Measurements from ENCODE around the gene SRSF1. TPM values are rescaled to one million over a fixed set of nuclear protein-coding genes. Genes with fewer than 3 reads are reported as not detected.

SRSF1 gene
- total RNA-seq, 1 experiment from 2014 or later = 325 TPM

DNA sequence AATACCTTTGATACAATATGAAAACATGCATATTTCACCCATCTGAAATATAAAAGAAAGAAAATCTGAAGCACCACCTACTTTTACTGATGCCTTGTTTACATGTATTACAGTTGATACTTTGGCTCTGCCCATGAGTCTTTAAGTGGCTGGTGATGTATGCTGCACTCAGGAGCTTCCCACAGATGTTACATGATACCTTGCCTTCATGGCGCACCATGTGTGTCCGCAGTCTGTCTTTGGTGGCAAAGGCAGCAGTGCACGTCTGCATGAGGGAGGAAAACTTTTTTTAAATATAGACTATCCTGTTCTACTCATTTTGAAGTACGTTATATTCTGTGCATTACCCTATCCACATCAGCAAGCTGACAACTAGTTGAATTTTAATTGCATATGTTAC is 26.5 kb downstream of the SRSF1 start:
- ChIA-PET POLR2A (interaction anchor here (0.7 kb wide), 1 partner anchor 121 kb away, joined by 4 read pairs; no protein-coding TSS in a partner anchor), CTCF (no interaction called here)
- peaks cover 23% of the 10 kb centered on the region for H3K4me1 ChIP-seq
- TF ChIP-seq, protein P1, sequence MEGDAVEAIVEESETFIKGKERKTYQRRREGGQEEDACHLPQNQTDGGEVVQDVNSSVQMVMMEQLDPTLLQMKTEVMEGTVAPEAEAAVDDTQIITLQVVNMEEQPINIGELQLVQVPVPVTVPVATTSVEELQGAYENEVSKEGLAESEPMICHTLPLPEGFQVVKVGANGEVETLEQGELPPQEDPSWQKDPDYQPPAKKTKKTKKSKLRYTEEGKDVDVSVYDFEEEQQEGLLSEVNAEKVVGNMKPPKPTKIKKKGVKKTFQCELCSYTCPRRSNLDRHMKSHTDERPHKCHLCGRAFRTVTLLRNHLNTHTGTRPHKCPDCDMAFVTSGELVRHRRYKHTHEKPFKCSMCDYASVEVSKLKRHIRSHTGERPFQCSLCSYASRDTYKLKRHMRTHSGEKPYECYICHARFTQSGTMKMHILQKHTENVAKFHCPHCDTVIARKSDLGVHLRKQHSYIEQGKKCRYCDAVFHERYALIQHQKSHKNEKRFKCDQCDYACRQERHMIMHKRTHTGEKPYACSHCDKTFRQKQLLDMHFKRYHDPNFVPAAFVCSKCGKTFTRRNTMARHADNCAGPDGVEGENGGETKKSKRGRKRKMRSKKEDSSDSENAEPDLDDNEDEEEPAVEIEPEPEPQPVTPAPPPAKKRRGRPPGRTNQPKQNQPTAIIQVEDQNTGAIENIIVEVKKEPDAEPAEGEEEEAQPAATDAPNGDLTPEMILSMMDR (IDR thresholded peaks at IDR 0.05; ENCODE audit: insufficient read depth in 1 of 2, low read depth in 1 of 2, low read length in 1 of 2, severe bottlenecking in 1 of 2, unreplicated experiment in 1 of 2) = no peak
- BruUV-seq (replicated peaks) = no TSS peak
- intact Hi-C loops (cut with micrococcal nuclease; ENCODE audit: unreplicated experiment) = no loop called here
- H3K27me3 Mint-ChIP-seq (ENCODE audit: insufficient read depth, unreplicated experiment) = no peaks in the 10 kb centered on the region
- no peaks in the 10 kb centered on the region for H3K27me3 ChIP-seq (replicated peaks; ENCODE audit: control insufficient read depth, insufficient read depth, low read length)
- no peak overlapping the region for H3K4me3 Mint-ChIP-seq (ENCODE audit: unreplicated experiment)
- H3K4me1 Mint-ChIP-seq (ENCODE audit: low read depth, unreplicated experiment) = peaks cover 30% of the 10 kb centered on the region
- no peak overlapping the region for H3K4me3 ChIP-seq (ENCODE audit: low read depth, low read length)
- no peak for DNase-seq
- H3K36me3 Mint-ChIP-seq (ENCODE audit: insufficient read depth, unreplicated experiment) = peaks cover 87% of the 10 kb centered on the region
- no peaks in the 10 kb centered on the region for H3K9me3 ChIP-seq
- H3K36me3 ChIP-seq (ENCODE audit: control insufficient read depth, insufficient read depth, low read length) = no peaks in the 10 kb centered on the region; the same call in 1 of the 2 replicates
- no peak overlapping the region for H3K27ac Mint-ChIP-seq (ENCODE audit: unreplicated experiment)
- H3K9me3 Mint-ChIP-seq (ENCODE audit: unreplicated experiment) = no peaks in the 10 kb centered on the region

DNA sequence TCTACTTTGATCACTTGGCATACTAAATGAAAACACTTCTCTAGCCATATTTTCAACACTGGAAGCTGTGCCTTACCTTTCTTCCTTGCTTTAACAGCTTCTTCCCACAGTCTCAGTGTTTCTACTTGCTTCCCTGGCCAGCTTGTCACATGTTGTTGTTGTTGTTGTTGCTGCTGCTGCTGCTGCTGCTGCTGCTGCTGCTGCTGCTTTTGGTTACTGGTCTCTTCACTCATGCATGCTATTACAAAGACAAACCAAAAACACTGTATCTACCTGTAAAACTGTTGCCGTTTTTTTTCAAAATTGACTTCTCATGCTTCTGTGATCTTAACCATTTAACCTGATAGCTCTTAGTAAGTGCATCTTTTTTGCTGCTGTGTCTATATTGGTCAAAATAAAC is 28.0 kb downstream of the SRSF1 start:
- CTCF ChIA-PET = interaction anchor here (0.5 kb wide), 1 partner anchor 30 kb away, joined by 3 read pairs; no protein-coding TSS in a partner anchor
- intact Hi-C loops (cut with micrococcal nuclease; ENCODE audit: unreplicated experiment) = no loop called here
- POLR2A ChIA-PET = no interaction called here
- no peaks in the 10 kb centered on the region for H3K27me3 Mint-ChIP-seq (ENCODE audit: insufficient read depth, unreplicated experiment)
- Histone ChIP-seq H3K9me3 (no peaks in the 10 kb centered on the region), H3K4me1 (peaks cover 17% of the 10 kb centered on the region), H3K27me3 (replicated peaks; ENCODE audit: control insufficient read depth, insufficient read depth, low read length) (no peaks in the 10 kb centered on the region), H3K36me3 (ENCODE audit: control insufficient read depth, insufficient read depth, low read length) (peaks cover 2% of the 10 kb centered on the region), H3K4me3 (ENCODE audit: low read depth, low read length) (no peak overlapping the region)
- no peak overlapping the region for H3K4me3 Mint-ChIP-seq (ENCODE audit: unreplicated experiment)
- H3K36me3 Mint-ChIP-seq (ENCODE audit: insufficient read depth, unreplicated experiment) = peaks cover 88% of the 10 kb centered on the region
- peaks cover 31% of the 10 kb centered on the region for H3K4me1 Mint-ChIP-seq (ENCODE audit: low read depth, unreplicated experiment)
- DNase-seq = no peak
- TF ChIP-seq, protein P1 (IDR thresholded peaks at IDR 0.05; ENCODE audit: insufficient read depth in 1 of 2, low read depth in 1 of 2, low read length in 1 of 2, severe bottlenecking in 1 of 2, unreplicated experiment in 1 of 2) = no peak
- peak overlapping the region; percentile 10 for H3K27ac Mint-ChIP-seq (ENCODE audit: unreplicated experiment)
- BruUV-seq (replicated peaks) = no TSS peak
- no peaks in the 10 kb centered on the region for H3K9me3 Mint-ChIP-seq (ENCODE audit: unreplicated experiment)

DNA sequence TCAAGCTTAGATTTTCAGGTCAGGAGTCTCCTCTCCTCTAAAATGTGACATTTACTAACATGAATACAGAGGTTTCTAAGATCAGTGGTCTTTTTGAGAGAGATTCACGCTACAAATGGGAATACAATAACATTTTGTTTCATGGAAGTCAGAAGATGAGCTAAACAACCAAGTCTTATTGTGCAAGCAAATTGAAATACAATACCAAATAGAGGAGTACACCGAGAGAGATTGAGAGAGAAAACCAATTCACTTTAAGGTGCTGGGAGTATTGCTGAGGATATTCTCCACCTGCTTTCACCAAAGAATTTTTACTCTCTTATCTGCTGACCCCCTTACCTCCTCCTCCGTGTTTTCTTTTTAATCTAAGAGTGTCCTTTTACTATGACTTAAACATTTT is 30.5 kb downstream of the SRSF1 start:
- Histone ChIP-seq H3K27me3 (replicated peaks; ENCODE audit: control insufficient read depth, insufficient read depth, low read length) (no peaks in the 10 kb centered on the region), H3K9me3 (no peaks in the 10 kb centered on the region), H3K36me3 (ENCODE audit: control insufficient read depth, insufficient read depth, low read length) (peaks cover 3% of the 10 kb centered on the region), H3K4me1 (peaks cover 12% of the 10 kb centered on the region), H3K4me3 (ENCODE audit: low read depth, low read length) (no peak overlapping the region)
- Mint-ChIP-seq H3K27me3 (ENCODE audit: insufficient read depth, unreplicated experiment) (no peaks in the 10 kb centered on the region), H3K36me3 (ENCODE audit: insufficient read depth, unreplicated experiment) (peaks cover 81% of the 10 kb centered on the region), H3K4me3 (ENCODE audit: unreplicated experiment) (no peak overlapping the region), H3K27ac (ENCODE audit: unreplicated experiment) (no peak overlapping the region), H3K4me1 (ENCODE audit: low read depth, unreplicated experiment) (peaks cover 18% of the 10 kb centered on the region), H3K9me3 (ENCODE audit: unreplicated experiment) (no peaks in the 10 kb centered on the region)
- intact Hi-C loops (cut with micrococcal nuclease; ENCODE audit: unreplicated experiment) = no loop called here
- no peak for DNase-seq
- POLR2A ChIA-PET = no interaction called here
- no TSS peak for BruUV-seq (replicated peaks)
- TF ChIP-seq, protein P1 (IDR thresholded peaks at IDR 0.05; ENCODE audit: insufficient read depth in 1 of 2, low read depth in 1 of 2, low read length in 1 of 2, severe bottlenecking in 1 of 2, unreplicated experiment in 1 of 2) = no peak
- CTCF ChIA-PET = no interaction called here
